HG03460 (cell line): ENCODE measurements around the gene SYT2.

Experiments
- ATAC-seq: cut with Tn5 transposase; IDR thresholded peaks from one replicate; pipeline ENCODE4 v1.9.1; 2021; ENCODE audit not compliant: unreplicated experiment

The SYT2 gene

GRCh38 chr1:202680586-202681352, 29.5 kb downstream of the SYT2 start:
- ATAC-seq, result no peak

GRCh38 chr1:202679406-202680177, 30.7 kb downstream of the SYT2 start:
- no peak for ATAC-seq

GRCh38 chr1:202677433-202677832, 32.8 kb downstream of the SYT2 start:
- no peak for ATAC-seq

DNA sequence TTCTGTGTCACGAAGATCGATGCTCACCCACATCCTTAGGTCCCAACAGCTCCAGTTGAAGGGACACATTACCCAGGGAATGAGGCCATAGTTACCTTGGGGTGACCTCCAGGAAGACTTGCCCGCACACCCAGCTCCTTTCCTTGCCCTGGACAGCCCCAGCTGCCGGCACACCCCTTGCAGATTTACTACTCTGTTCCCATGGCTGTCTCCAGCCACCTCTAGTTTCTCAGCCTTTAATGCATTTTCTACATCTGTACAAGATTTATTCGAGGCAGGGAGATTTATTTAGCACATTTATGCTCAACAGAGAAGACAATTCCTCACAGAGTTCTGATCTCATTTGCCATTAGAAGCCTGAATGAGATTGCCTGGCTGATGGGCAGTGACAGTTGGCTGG, 36.7 kb downstream of the SYT2 start:
- no peak for ATAC-seq

- ATAC-seq, result no peak
Measured at GRCh38 chr1:202671399-202671798, 38.9 kb downstream of the SYT2 start.

DNA sequence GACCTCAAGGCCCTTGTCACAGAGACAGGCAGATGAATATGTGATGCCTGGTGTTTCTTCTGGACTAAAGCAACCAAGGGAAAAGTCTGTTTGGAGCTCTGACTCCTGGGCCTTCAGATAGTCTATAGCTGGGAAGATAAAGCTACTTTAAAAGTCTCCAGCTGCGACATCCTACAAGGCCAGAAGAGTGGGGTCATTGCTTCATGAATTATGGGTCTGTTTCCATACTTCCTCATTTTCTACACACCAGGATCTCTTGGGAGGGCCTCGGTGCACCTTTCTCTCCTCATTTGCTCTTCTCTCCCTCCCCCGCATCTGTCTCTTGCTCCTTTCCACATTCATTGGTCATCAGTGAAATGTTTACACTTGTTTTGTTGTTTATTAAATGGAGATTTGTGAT, 44.8 kb downstream of the SYT2 start:
- ATAC-seq, result no peak

GRCh38 chr1:202664083-202664482, 46.2 kb downstream of the SYT2 start:
- ATAC-seq, result no peak

DNA sequence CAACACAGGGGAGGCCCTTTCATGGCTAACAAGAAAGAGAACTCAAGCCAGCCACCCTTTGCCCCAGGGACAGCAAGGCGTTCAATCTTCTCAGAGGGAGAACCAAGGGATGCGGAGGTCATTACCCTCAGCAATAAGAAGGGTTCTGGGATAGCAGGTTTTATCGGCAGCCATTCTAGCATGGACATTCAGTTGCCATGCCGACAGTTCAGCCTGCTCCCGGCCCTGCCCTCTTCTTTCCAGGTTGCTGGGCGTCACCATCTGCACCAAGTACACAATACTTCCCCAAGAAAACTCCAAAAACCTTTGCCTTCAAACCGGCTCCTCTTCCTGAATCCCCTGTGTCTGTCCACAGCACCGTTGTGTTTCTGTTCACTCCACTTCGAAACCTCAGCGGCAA, 47.1 kb downstream of the SYT2 start:
- no peak for ATAC-seq

- no peak for ATAC-seq
Measured at GRCh38 chr1:202662081-202662480, 48.2 kb downstream of the SYT2 start.

GRCh38 chr1:202661136-202661845, 49.0 kb downstream of the SYT2 start:
- ATAC-seq, result no peak

GRCh38 chr1:202659974-202660373, 50.3 kb downstream of the SYT2 start:
- ATAC-seq, result no peak

- no peak for ATAC-seq
Measured at GRCh38 chr1:202659541-202659940, 50.7 kb downstream of the SYT2 start.

DNA sequence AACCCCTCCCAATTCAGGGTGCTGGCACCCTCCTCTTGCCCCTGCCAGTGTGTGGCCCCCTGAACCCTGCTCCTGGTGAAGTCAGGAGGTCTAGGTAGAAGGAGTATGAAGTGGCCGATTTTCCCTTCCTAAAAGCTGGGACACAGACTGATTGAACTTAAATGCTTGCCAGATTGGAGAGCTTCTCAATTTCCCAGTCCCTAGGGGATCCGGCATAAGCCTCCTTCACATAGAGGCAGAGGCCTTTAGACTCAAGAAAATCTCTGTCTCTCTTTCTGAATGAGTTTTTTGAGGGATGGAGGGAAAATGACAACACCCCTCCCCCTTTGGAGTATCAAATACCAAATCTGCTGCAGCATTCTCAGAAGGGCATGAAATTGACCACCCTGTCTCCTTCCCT, 51.5 kb downstream of the SYT2 start:
- no peak for ATAC-seq

DNA sequence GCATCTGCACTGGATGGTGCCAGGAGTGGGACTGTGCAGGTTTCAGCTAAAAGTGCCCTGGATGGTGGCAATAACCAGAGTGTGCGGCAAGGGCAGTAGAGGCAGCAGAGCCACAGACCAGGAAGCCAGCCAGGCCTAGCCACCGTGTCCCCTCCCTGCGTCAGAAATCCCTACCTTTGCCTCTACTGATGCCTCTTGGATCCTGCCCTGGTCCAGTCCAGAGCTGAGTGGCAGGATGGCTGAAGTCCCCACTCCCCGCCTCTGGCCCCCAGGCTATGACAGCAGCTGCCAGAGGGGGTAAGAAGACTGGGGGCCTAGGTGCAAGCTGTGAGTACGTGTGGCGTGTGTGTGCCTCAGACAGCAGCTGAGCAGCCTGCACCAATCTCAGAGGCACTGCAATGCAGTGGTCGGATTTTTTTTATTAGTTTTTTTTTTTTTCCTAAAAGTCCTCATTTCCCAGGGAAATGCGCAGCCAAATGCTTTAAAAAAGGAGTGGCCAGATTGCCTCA, 51.9 kb downstream of the SYT2 start:
- no peak for ATAC-seq

DNA sequence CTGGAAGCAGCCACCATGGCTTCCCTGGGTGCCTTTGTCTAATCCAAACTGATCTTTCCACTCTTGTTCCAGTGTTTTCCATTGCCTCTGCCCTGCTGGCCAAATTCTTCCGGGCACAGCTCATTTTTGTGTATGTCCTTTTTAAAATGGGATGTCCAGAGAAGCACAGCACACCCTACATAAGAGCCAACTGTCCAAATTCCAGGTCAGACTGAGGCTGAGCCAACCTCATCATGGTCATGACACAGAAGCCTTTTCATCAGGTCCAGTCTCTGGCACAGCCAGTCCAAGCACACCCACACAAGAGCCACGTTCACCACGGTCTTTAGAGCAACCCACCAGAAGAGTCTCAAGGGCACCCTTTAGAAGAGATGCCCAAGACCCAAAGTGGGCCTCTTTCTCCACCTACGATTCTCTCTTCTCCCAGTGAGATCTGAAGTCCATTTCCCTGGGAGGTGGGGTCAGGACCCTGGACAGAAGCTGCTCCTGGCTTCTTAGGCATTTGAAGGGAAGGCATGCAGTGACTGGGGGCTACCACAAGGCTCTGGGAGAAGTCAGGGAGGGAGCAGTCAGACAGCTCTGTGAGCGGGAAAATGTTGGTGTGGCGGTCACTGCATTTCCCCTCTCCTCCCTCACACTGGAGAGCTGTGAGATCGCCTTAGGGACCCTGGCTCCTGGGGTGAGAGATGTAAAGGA, 53.2 kb downstream of the SYT2 start:
- ATAC-seq, result no peak

GRCh38 chr1:202656057-202656456, 54.2 kb downstream of the SYT2 start:
- ATAC-seq, result no peak

- no peak for ATAC-seq
Measured at GRCh38 chr1:202654079-202654478, 56.2 kb downstream of the SYT2 start.

DNA sequence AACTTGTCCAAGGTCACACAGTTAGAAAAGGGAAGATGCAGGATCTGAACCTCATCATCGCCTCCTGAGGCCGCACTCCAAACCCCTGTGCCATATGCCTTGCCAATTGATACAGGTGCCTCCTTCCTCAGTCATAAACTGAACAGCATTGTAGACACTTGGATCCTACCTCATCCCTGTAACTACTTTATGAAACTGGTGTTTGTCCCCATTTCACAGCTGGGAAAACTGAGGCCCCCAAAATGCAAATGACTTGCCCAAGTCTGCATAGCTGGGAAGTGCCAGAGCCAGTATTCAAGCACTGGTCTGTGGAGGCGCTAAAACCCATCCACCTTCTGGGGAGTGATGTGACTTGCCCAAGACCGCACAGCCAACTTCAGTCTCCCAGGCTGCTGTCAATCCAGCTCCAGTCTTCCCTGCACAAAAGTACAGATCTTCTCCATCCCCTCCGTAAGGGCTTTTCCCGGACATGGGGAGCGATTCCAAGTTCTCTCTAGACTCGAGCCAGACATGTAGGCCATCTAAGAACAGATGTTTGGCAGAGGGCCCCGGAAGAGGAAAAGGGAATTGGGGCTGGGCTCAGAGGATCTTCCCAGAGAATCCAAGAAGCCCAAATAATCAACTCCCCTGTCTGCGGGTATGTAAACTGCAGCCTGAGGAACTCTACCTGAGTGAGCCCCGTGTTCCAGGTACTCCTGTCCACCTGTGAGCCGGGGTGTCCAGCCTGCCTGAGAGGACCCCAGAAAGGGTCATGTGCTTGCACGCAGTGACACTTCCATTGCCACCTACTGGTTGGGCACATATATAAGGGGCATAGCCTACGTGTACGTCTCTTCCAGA, 60.5 kb downstream of the SYT2 start:
- ATAC-seq, result no peak

- no peak for ATAC-seq
Measured at GRCh38 chr1:202648605-202649226, 61.5 kb downstream of the SYT2 start.

- no peak for ATAC-seq
Measured at GRCh38 chr1:202645097-202645476, 65.2 kb downstream of the SYT2 start.
